Neural cell (in vitro differentiated cells): ENCODE data around the gene MEGF9.

Source experiments
- CTCF ChIP-seq: fragments of 450-650 bp; IDR thresholded peaks from 2 replicates; pipeline ENCODE4 v1.5.1; 2014; ENCODE audit warnings: antibody characterized with exemption, mild to moderate bottlenecking, moderate library complexity; ENCODE audit not compliant: poor library complexity, severe bottlenecking
- EZH2 ChIP-seq: fragments of 200-600, 300-800 bp; shearing (Covaris generic), sonication (generic); IDR thresholded peaks from 2 replicates; pipeline ENCODE4 v1.6.1; 2014; ENCODE audit warnings: antibody characterized with exemption, low read length, borderline replicate concordance, mild to moderate bottlenecking; ENCODE audit not compliant: insufficient read depth, poor library complexity, severe bottlenecking
- POLR2AphosphoS5 ChIP-seq: IDR thresholded peaks from 2 replicates; pipeline ENCODE4 v1.6.1; 2012

- TF ChIP-seq CTCF (no peak), EZH2 (no peak), POLR2AphosphoS5 (no peak)
Observed at GRCh38 chr9:120603591-120603990, 110.7 kb downstream of the MEGF9 start.
